ENCODE data around the gene DMBT1.
"Not testable (repeated sequence)": the region's sequence is repeated elsewhere in the genome, so short reads cannot be mapped to it uniquely, and the experiment has no call there.

The DMBT1 gene

GRCh38 chr10:122617476-122618270, 57.1 kb downstream of the DMBT1 start:
- DNase-seq (ENCODE audit: low spot score), result no peak
- no peak for TF ChIP-seq CTCF (IDR thresholded peaks at IDR 0.05; ENCODE audit: extremely low read depth, missing control alignments)

GRCh38 chr10:122618461-122619165, 58.1 kb downstream of the DMBT1 start:
- no peak for TF ChIP-seq CTCF (IDR thresholded peaks at IDR 0.05; ENCODE audit: extremely low read depth, missing control alignments)

GRCh38 chr10:122620961-122621360, 60.4 kb downstream of the DMBT1 start:
- DNase-seq (ENCODE audit: low spot score), result not testable (repeated sequence)

More at GRCh38 chr10:122618461-122619165, 58.1 kb downstream of the DMBT1 start:
- no peak for DNase-seq (ENCODE audit: low spot score)

GRCh38 chr10:122624546-122624945, 64.0 kb downstream of the DMBT1 start:
- no peak for DNase-seq (ENCODE audit: low spot score)
- no peak for TF ChIP-seq CTCF (IDR thresholded peaks at IDR 0.05; ENCODE audit: extremely low read depth, missing control alignments)

GRCh38 chr10:122630526-122630925, 70.0 kb downstream of the DMBT1 start:
- no peak for TF ChIP-seq CTCF (IDR thresholded peaks at IDR 0.05; ENCODE audit: extremely low read depth, missing control alignments)
- DNase-seq (ENCODE audit: low spot score), result no peak

- TF ChIP-seq CTCF (IDR thresholded peaks at IDR 0.05; ENCODE audit: extremely low read depth, missing control alignments), result no peak
- no peak for DNase-seq (ENCODE audit: low spot score)
These were observed 71.5 kb downstream of the DMBT1 start for GRCh38 chr10:122632031-122632430.

GRCh38 chr10:122632576-122632975, 72.0 kb downstream of the DMBT1 start:
- TF ChIP-seq CTCF (IDR thresholded peaks at IDR 0.05; ENCODE audit: extremely low read depth, missing control alignments), result no peak
- DNase-seq (ENCODE audit: low spot score), result no peak

All from GM20000 (cell line).